Stimulated activated CD4-positive, alpha-beta T cell treated with anti-CD3 and anti-CD28 coated beads, Interleukin-15, amount 100 ng/mL, for 48 hours (primary cell): ENCODE data around the gene EIF4A2.
"Not testable (repeated sequence)": the region's sequence is repeated elsewhere in the genome, so short reads cannot be mapped to it uniquely, and the experiment has no call there.

Experiments
- DNase-seq, 2 donors: peaks; one replicate each; pipeline ENCODE4 v3.0.0-alpha.2; 2020; ENCODE audit warnings: low read depth in 2 of 2

EIF4A2 gene

DNA sequence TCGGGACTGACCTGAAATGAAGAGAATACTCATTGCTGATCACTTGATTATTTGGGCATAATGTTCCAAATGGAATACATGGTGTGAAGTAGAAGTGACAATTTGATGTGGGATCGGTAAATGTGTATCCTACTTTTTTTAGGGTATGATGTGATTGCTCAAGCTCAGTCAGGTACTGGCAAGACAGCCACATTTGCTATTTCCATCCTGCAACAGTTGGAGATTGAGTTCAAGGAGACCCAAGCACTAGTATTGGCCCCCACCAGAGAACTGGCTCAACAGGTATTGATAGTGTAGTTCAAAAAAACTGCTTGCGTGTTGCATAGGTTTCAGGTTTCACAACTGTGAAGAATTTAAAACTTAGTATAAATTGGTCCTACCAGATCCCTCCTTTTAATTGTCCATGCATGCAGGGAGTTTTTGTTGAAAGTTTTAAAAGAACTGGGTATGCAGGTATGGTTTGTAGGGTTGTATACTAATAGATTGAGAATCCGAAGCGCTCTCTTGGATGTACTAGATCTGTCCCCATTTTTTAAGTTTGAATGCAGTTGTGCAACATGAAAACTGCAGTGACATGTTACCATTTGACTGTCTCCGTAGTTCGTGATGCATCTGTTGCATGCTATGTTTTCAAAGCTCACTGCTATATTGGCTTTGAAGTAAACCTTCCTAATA, 1.6 kb downstream of the EIF4A2 start:
- DNase-seq = no peak

DNA sequence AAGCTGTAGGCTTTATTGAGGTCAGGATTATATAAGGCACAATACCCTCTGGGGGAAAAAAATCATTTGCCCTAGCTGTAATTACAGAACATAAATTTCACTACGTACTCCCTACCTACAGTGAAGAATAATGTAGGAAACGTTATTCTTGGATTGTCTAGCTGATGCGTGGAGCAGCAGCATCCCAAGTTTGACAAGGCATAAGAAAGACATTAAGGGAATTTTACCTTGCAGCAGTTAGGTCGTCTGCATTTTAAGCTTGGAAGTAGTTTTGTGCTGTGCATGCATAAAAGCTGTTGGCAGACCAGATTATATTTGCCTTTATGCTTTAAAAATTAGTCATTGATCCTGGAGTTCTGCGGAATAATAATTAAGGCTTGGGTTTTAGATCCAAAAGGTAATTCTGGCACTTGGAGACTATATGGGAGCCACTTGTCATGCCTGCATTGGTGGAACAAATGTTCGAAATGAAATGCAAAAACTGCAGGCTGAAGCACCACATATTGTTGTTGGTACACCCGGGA, 2.2 kb downstream of the EIF4A2 start:
- DNase-seq = no peak

GRCh38 chr3:186786922-186787321, 3.5 kb downstream of the EIF4A2 start:
- no peak for DNase-seq

- DNase-seq = no peak
Measured at GRCh38 chr3:186787642-186788481, 4.5 kb downstream of the EIF4A2 start.

DNA sequence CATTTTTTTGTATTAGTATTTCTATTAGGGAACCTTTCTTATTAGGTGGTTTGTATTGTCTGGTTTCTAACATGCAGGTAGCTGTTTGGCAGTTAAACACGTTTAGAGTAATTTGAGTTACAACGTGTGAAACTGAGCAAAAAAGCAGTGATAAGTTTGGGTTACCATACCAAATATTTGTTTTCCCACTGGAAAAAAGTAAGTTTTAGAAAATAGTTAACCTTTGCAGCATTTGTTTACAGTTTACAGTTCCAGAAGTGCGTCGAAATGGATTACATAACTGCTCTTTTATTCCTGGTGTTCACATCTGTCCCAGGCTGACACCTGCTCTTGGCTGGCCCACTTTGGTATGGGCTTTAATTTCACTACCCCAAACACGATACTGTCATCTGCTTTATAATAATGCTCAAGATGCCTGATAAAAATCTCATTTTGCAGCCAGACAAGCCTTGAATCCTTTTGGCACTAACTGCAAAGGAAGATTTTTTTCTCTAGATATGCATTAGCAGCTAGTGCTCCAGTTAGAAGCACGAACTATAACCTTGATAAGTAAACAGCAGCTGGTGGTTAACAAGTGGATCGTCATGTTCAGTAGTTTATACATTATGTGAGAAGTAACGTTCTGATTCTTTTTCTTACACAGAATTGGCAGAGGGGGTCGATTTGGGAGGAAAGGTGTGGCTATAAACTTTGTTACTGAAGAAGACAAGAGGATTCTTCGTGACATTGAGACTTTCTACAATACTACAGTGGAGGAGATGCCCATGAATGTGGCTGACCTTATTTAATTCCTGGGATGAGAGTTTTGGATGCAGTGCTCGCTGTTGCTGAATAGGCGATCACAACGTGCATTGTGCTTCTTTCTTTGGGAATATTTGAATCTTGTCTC, 5.3 kb downstream of the EIF4A2 start:
- no peak for DNase-seq

- DNase-seq = no peak
Measured at GRCh38 chr3:186789554-186790260, 6.3 kb downstream of the EIF4A2 start.

DNA sequence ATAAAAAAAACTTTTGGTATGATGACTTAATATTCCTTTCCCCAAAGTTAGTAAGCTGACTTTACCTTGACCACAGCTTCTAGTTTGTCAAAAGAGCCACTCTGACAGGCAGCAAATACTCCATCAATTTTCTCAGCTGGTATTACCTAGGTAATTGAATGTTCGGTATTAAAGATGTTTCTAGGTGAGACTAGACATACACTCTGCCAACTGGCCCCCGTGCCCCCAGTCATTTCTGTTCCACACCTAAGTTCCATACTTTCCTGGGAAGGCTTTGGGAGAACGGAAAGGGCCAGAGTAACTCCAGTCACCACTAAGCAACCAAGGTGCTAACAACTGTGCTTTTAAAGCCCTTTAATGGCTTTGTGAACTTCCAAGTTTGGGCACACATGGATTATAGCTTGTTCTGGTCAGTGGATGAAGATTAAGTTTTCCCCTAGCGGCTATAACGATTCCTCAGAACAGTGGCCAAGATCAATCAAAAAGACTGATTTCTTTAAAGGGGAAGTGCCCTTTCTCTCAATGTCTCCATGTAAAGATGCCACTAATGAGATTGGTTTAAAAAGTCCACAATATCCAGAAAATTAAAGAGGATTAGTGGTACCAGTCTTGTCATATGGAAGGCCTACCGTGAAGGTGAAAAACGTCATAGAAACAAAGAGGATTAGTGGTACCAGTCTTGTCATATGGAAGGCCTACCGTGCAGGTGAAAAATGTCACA, 7.0 kb downstream of the EIF4A2 start:
- no peak for DNase-seq

- no peak for DNase-seq
Measured at GRCh38 chr3:186798239-186798874, 15.0 kb downstream of the EIF4A2 start.

- no peak for DNase-seq
Measured at GRCh38 chr3:186800285-186800684, 16.9 kb downstream of the EIF4A2 start.

DNA sequence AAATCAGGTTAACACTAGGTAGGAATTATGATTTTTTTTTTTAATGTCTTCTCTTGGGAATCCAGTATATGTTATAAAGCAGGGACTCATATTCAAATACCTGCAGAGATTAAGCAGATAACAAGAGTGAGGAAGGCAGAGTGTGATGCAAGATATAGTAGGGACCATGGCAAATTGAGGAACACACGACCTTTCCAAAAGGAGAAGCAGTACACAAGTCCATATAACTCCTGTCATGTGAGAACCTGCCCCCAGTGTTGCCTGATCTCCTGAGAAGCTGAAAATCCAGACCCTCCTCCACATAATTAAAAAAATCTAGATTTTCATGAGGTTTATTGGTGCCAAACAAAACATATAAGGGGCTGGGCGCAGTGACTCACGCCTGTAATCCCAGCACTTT, 19.3 kb downstream of the EIF4A2 start:
- no peak for DNase-seq

DNA sequence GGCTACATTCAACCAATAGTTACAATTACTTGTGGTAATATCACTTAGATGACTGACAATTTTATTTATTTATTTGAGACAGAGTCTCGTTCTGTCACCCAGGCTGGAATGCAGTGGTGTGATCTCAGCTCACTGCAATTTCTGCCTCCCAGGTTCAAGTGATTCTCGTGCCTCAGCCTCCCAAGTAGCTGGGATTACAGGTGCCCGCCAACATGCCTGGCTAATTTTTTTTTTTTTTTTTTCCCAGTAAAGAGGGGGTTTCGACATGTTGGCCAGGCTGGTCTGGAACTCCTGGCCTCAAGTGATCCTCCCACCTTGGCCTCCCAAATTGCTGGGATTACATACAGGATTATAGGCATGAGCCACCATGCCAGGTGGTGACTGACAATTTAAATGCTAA, 20.1 kb downstream of the EIF4A2 start:
- not testable (repeated sequence) for DNase-seq

DNA sequence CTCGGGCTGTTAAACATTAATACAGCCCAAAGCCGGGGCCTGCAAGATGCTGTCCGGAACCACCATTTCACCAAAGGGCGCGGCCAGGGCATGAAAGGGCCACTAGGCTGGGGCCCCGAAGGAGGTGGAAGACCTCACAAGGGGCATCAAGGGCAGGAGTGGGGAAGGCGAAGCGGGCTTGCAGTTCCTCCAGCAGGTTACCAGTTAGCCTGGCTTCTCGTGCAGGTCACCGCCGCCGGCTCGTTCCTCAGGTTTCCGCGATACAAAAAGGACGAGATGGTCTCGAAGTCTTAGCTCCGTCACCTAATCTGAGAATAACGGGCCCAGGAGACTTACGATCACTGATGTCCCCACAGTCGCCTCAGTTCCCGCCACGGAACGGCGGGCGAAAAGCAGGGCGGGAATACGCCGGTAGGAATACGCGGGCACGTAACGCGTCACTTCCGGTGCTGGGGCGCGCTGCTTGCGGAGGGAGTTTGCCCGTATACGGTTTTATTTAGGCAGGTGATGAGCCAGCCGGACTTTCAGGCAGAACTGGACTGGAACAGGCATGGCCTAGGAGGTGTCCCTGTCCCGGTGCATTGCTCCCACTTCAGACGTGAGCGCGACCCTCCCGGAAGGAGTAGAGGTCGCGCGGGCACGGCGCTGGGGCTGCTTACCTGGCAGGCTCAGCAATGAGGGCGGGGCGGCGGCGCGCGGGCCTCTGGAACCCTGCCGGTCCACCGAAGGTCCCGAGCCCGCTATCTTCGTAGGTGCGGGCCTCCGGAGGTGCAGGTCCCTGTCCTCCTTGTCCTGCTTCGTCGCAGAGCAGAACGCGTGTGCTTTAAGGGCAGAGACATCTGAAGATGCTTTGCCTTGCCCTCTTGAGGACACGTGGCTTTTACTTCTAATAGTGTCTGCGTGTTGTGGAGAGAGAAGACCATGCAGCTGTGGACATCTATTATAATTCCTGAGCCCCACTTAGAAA, 23.0 kb downstream of the EIF4A2 start, which contains the start of gene RFC4:
Gene RFC4 (minus strand): TSS at position 394 of the 967 bp plus-strand sequence. CDS start 1,769 bp downstream, outside the sequence.
- peak; percentile 79 to 80 for DNase-seq

- DNase-seq = no peak
Measured at GRCh38 chr3:186807231-186807630, 23.9 kb downstream of the EIF4A2 start.

GRCh38 chr3:186810336-186810996, 27.1 kb downstream of the EIF4A2 start:
- no peak for DNase-seq

DNA sequence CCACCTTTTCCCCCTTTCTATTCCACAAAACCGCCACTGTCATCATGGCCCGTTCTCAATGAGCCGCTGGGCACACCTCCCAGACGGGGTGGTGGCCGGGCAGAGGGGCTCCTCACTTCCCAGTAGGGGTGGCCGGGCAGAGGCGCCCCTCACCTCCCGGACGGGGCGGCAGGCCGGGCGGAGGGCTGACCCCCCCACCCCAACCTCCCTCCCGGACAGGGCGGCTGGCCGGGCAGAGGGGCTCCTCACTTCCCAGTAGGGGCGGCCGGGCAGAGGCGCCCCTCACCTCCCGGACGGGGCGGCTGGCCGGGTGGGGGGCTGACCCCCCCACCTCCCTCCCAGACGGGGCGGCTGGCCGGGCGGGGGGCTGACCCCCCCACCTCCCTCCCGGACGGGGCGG, 27.9 kb downstream of the EIF4A2 start:
- DNase-seq = not testable (repeated sequence)

- DNase-seq = no peak
Measured at GRCh38 chr3:186814100-186814499, 30.7 kb downstream of the EIF4A2 start.

DNA sequence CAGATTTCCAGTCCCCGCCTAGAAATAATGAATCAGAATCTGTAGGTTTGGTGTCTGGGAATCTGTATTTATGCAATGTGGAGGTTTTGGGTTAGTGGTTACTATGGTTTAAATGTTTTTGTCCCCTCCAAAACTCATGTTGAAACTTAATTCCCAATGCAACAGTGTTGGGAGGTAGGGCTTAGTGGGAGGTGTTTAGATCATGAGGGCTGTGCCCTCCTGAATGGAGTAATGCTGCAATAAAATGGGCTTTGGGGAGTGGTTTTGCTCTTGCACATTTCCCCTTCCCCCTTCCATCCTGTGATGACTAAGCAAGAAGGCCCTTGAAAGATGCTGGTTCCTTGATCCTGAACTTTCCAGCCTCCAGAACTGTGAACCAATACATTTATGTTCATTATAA, 32.1 kb downstream of the EIF4A2 start:
- no peak for DNase-seq

GRCh38 chr3:186818516-186818915, 35.1 kb downstream of the EIF4A2 start:
- no peak for DNase-seq
